Measurements from ENCODE around the gene KRTAP5-4.

DNA sequence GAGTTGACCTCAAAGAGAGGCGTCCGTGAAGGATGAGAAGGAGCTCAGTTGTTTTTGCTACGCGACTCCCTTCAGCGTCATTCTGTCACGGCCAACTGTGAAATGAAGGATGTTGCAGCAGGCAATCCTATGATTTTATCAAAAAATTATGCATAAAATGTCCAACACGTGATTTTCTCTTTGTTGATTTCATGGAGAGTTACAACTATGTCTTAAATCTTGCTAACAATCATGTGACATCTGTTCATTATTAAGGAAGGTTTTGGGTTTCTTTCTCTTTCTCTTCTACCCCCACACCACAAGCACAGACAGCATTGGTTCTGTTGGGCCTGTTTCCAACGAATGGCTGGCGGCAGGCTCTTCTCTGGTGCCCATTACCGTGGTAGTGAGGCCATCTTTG lies 3.7 kb downstream of the KRTAP5-4 start:
- TF ChIP-seq, protein P1, sequence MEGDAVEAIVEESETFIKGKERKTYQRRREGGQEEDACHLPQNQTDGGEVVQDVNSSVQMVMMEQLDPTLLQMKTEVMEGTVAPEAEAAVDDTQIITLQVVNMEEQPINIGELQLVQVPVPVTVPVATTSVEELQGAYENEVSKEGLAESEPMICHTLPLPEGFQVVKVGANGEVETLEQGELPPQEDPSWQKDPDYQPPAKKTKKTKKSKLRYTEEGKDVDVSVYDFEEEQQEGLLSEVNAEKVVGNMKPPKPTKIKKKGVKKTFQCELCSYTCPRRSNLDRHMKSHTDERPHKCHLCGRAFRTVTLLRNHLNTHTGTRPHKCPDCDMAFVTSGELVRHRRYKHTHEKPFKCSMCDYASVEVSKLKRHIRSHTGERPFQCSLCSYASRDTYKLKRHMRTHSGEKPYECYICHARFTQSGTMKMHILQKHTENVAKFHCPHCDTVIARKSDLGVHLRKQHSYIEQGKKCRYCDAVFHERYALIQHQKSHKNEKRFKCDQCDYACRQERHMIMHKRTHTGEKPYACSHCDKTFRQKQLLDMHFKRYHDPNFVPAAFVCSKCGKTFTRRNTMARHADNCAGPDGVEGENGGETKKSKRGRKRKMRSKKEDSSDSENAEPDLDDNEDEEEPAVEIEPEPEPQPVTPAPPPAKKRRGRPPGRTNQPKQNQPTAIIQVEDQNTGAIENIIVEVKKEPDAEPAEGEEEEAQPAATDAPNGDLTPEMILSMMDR (IDR thresholded peaks at IDR 0.05) = no peak
- no peak for TF ChIP-seq POLR2AphosphoS5 (IDR thresholded peaks at IDR 0.05; ENCODE audit: low read depth, low read length)
- TF ChIP-seq, protein P2, sequence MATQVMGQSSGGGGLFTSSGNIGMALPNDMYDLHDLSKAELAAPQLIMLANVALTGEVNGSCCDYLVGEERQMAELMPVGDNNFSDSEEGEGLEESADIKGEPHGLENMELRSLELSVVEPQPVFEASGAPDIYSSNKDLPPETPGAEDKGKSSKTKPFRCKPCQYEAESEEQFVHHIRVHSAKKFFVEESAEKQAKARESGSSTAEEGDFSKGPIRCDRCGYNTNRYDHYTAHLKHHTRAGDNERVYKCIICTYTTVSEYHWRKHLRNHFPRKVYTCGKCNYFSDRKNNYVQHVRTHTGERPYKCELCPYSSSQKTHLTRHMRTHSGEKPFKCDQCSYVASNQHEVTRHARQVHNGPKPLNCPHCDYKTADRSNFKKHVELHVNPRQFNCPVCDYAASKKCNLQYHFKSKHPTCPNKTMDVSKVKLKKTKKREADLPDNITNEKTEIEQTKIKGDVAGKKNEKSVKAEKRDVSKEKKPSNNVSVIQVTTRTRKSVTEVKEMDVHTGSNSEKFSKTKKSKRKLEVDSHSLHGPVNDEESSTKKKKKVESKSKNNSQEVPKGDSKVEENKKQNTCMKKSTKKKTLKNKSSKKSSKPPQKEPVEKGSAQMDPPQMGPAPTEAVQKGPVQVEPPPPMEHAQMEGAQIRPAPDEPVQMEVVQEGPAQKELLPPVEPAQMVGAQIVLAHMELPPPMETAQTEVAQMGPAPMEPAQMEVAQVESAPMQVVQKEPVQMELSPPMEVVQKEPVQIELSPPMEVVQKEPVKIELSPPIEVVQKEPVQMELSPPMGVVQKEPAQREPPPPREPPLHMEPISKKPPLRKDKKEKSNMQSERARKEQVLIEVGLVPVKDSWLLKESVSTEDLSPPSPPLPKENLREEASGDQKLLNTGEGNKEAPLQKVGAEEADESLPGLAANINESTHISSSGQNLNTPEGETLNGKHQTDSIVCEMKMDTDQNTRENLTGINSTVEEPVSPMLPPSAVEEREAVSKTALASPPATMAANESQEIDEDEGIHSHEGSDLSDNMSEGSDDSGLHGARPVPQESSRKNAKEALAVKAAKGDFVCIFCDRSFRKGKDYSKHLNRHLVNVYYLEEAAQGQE (IDR thresholded peaks at IDR 0.05; ENCODE audit: insufficient read depth in 1 of 2, low read depth in 2 of 2, low read length in 1 of 2) = no peak
